Inflammatory macrophage treated with lipopolysaccharide for 4 hours (primary cell): ENCODE data around the gene DRG2.

Source experiments
- DNase-seq: peaks from one replicate; pipeline ENCODE4 v3.0.0-alpha.2; 2020

DRG2 gene

GRCh38 chr17:18076936-18077335 is 10.8 kb upstream of the DRG2 start:
- no peak for DNase-seq

GRCh38 chr17:18079543-18079942 is 8.2 kb upstream of the DRG2 start:
- no peak for DNase-seq

GRCh38 chr17:18084256-18084655 is 3.5 kb upstream of the DRG2 start:
- DNase-seq: no peak

DNA sequence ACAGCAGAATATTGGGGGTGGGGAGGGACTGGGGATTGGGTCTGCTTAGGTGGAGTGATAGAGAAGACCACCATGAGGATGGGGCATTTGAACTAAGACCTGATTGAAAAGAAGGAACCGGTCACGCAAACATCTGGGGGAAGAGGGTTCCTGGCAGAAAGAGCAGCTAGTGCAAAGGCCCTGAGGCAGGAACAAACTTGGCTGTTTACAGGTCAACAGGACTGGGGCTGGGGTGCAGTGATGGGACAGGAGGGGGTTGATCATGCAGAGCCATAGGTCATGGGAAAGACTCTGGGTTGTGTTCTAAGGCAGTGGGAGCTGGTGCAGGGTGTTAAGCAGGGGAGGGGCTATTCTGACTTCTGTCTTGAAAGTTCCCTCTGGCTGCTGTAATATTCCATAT is 1.9 kb downstream of the DRG2 start:
- DNase-seq: no peak

GRCh38 chr17:18093616-18094408 is 6.1 kb downstream of the DRG2 start:
- DNase-seq: peak; percentile 38

DNA sequence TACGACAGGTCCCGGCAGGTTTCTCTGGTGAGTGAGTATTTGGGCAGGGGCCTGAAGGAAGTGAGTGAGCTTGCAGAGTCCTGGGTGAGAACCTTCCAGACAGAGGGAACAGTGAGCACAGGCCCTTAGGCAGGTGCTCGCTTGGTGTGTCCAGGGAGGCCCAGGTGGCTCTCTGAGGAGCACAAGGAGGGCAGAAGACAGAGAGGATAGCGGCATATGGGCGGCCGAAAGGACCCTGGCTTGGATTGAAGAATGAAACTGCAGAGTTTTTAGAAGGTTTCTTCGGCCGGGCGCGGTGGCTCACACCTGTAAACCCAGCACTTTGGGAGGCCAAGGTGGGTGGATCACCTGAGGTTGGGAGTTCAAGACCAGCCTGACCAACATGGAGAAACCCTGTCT is 6.7 kb downstream of the DRG2 start:
- no peak for DNase-seq

DNA sequence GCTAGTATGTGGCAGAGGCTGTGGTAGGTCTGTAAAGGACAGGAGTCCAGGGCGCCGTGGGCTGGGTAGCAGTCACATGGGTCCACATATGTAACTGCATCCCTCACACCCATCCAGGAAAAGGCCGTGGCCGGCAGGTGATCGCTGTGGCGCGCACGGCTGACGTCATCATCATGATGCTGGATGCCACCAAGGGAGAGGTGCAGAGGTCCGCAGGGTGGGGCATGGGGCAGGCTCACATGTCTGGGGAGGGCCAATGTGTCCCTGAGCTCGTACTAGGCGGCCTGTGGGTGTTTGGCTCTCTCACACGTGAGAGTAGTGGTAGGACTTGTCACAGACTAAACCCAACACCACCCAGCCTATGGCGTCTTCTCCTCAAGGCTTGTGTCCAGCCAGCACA is 11.8 kb downstream of the DRG2 start:
- DNase-seq: no peak

DNA sequence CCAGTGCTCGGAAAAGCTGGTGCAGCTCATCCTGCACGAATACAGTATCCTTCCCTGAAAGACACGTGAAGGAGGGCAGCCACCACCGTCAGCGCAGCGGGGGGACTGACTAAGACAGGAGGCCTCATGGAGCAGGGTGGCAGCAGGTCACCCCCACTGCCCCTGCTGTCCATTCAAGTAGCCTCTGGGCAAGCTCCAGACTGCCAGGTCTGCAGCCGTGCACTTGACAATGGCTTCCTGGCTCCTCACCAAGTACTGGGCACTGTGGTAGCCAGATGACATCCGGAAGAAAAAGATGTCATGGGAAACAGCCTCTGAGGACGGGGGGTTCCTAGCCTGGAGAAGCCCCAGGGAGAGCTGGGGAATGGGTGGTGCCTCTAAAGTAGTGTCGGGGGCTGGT is 12.9 kb downstream of the DRG2 start:
- no peak for DNase-seq

DNA sequence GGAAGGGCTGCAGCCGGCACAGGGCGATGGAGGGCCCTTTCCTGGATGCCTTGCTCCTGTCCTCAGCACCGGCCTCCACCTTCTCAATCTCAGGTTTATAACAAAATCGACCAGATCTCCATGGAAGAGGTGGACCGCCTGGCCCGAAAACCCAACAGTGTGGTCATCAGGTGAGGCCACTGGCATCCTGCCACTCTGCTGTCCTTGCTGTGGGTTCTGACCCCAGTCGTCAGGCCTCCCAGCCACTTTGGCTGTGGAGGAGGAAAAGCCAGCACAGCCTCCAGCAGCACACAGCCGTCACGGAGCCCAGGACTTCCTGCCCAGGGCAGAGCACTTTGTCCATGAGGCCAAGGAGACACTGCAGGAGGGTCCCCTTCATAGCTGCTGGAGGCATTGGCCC is 14.1 kb downstream of the DRG2 start:
- DNase-seq: no peak

- no peak for DNase-seq
Observed at GRCh38 chr17:18102640-18103039, 14.9 kb downstream of the DRG2 start.

DNA sequence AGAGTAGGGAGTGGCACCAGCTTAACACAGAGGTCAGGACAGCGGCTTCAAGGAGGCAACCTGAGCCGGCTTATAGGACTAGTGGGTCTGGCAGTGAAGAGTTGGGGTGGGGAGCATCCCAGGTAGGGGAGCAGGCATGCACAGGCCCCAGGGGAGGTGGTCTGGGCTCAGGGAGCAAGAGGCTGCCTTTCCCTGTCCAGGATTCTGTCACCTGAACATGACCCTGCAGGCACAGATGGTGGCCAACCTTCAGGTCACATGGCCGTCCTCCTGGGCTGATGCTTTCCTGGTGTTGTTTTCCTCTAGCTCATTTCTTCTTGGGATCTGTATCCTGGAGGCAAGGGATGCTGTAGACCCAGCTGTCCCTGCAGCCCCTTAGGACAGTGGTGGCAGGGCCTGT is 17.3 kb downstream of the DRG2 start:
- no peak for DNase-seq

DNA sequence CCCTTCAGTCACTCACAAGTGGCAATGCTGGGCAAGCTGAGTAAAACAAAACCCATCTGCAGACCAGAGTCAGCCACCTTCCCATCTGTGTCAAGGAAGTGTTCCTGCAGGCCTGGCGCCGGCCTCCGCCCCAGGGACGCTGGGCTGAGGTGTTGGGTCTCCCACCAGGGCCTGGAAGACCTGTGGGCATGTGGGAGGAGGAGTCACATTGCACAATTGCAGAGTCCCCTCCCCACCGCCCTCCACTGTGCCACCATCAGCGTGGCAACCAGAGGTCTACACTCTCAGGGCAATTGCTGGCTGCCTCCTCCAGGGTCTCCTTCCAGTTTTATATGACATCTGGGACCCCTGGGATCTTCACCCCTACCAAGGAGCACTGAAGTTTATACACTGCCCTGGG is 17.8 kb downstream of the DRG2 start:
- no peak for DNase-seq

DNA sequence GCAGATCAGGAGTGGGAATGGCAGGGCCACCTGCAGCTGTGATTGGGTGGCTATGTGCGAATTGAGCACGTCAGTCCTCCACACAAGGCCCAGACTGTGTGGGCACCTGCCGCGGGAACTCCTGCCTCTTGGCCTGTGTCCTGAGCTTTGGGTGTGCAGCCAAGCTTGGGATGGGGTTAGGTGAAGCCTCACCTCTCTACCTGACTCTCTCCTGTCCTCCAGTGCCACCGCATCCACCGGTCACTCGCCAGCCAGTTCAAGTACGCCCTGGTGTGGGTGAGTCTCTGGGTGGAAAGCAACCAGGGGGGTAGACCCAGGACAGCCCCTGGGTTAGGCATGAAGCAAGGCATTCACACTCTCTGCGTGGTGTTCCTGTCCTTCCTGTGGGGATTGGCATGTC is 18.5 kb downstream of the DRG2 start:
- DNase-seq: no peak

DNA sequence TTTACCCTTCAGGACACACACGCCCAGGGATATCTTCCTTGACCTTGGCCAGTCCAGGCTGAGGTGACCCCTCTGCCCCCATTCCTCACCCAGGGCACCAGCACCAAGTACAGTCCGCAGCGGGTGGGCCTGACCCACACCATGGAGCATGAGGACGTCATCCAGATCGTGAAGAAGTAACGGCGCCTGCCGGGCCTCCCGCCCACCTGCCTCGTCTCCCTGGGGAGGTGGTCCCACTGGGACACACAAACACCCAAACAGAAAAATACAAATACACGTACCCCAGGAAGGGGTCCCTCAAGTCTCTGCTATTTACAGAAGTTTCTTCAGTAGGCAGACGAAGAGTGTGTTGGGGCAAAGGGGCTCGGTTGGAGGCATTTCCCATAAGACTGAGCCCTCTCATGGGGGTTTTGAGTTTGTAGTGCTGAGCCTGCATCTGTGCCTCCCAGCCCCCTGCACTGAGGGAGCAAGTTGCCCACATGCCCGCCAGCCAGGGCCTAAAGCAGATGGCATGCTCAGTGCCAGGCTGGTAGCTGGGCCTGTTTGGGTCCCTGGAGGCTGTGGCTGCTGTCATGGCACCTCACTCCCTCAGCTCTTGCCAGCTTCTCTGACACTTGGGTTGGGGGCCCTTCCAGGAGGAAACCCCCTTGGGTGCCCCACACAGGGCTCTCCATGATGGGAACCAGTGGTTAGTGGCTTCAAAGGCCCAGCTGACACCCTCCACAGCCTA is 19.5 kb downstream of the DRG2 start:
- DNase-seq: no peak

DNA sequence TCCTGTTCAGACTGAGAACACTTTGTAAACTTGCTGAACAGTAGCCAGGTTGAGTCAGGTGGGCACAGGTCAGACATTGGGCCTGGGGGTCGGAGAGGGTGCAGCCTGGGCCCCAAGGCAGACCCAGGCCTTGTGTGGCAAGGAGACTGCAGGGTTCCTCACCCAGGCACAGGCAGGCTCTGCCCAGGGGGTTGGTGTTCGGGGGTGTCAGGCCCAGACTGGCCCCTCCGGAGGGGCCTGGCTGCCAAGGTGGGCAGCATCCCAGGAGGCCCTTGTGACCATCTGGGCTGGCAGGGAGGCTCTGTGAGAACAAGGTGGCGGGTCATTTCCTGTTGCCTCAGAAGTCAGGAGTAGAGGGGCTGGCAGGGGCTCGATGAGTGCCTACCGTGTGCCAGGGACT is 20.2 kb downstream of the DRG2 start:
- no peak for DNase-seq

GRCh38 chr17:18108401-18109312 is 20.9 kb downstream of the DRG2 start, which contains the start of gene MYO15A:
MYO15A (plus strand) TSS chr17:18108756; CDS start chr17:18118801, 10,045 bp downstream.
- DNase-seq: no peak

DNA sequence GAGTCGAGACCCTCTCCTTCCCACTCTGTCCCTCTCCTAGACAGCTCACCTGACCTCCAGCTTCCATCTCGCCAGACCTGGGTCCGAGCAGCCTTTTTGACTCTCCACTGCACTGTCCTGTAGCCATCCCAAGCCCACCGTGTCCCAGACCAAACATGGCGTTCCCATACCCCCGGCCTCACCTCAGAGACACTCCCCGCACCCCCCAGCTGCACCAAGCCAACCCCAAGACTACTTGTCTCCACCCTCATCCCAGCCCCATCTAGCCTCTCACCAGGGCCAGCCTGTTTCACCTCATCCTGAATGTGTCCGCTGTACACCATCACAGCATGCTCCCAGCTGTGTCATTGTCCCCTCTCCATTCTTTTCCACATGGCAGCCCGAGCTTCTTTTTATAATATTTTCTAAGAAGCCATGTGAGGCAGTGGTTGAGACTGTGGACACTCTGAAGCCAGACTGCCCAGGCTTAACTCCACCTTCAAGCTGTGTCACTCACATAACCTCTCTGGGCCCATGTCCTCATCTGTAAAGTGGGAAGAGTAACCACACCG is 22.3 kb downstream of the DRG2 start:
- DNase-seq: no peak

DNA sequence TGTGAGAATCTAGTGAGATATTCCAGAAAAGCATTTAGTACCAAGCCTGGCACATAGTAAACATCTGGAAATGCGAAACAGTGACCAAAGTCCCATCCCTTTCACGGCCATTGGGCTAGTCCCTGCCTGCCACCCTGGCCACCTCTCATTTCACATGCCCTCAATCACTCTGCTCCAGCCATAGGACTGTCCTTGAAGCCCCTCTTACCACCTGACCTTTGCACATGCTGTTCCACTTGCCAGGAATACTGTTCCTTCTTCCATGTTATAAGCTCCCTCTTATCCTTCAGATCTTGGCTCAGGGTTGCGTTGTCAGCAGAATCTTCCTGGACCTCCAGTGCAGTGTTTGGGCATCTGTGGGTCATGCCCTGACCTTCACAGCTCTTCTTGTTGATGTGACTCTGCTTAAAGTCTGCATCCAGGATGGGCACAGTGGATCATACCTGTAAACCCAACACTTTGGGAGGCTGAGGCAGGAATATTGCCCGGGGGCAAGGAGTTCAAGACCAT is 22.9 kb downstream of the DRG2 start:
- no peak for DNase-seq

GRCh38 chr17:18111330-18111971 is 23.7 kb downstream of the DRG2 start:
- DNase-seq: no peak

DNA sequence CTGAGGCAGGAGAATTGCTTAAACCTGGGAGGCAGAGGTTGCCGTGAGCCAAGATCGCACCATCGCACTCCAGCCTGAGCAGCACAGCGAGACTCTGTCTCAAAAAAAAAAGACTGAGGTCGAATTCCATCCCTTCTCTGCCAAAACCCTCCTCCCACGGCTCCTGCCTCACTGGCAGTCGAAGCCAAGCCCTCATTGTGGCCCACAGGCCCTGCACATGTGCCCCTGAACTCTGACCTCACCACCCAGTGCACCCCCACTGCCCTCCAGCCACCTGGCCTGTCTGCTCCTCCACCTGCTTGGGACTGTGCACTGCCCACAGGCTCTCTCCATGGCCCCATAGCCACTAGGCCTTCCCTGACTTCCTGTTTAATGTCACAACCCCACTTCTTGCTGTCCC is 27.8 kb downstream of the DRG2 start:
- no peak for DNase-seq

GRCh38 chr17:18116078-18116477 is 28.3 kb downstream of the DRG2 start:
- DNase-seq: no peak

DNA sequence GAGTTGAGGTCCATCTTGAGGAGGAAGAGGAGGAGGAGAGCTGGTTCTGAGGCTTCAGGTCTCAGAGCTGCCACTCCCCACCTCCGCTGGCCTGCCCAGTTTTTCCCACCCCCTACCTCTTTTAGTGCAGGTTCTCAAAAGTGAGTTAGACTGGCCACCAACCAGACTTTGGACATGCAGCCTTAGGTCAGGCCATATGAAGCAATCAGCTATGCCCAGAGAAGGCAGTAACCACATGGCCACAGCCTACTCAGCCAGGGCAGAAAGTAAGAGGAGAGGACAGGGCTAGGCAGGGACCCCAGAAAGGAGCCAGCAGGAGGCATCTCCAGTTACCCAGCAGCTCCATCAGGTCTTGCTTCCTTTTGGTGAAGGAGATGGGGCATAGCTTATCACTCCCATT is 29.8 kb downstream of the DRG2 start:
- DNase-seq: no peak
